Right lobe of liver (tissue), 6 donors: Measurements from ENCODE around the gene ROR2. TPM values are rescaled to one million over a fixed set of nuclear protein-coding genes. Genes with fewer than 3 reads are reported as not detected.

ENCODE experiments used
- ATAC-seq, 4 donors: fragments of 200-7000 bp; cut with Tn5 transposase; one replicate each; pipeline ENCODE4 v1.9.1; 2020; ENCODE audit warnings: mild to moderate bottlenecking in 4 of 4, moderate library complexity in 4 of 4
- DNase-seq, 3 donors: peaks; one replicate each; pipeline ENCODE4 v3.0.0-alpha.2; 2020
- H3K27ac ChIP-seq, 3 donors: fragments of 200-600 bp; one replicate each; pipeline ENCODE4 v1.8.0; 2022
- H3K27me3 ChIP-seq, 2 donors: fragments of 200-600 bp; one replicate each; pipeline ENCODE4 v1.8.0; 2022
- H3K36me3 ChIP-seq, 4 donors: fragments of 200-600 bp; sonication (generic) in 1 of 4; one replicate each; pipeline versions ENCODE4 v1.5.1 to v1.8.0; 2017 to 2022; ENCODE audit warnings: control low read depth in 1 of 4
- H3K4me1 ChIP-seq, 4 donors: fragments of 200-600 bp; sonication (generic) in 1 of 4; one replicate each; pipeline versions ENCODE4 v1.5.1 to v1.8.0; 2017 to 2022; ENCODE audit warnings: control low read depth in 1 of 4
- H3K4me3 ChIP-seq, 3 donors: fragments of 200-600 bp; one replicate each; pipeline ENCODE4 v1.8.0; 2022
- H3K9me3 ChIP-seq, 4 donors: fragments of 200-600 bp; sonication (generic) in 1 of 4; one replicate each; pipeline versions ENCODE4 v1.5.1 to v1.8.0; 2017 to 2022; ENCODE audit warnings: control low read depth in 1 of 4
- POLR2A ChIP-seq: fragments of 450-650 bp; IDR thresholded peaks from one replicate; pipeline ENCODE4 v1.6.1; 2017; ENCODE audit warnings: antibody characterized with exemption, mild to moderate bottlenecking
- WGBS: methylation state at CpG from one replicate; pipeline ENCODE4 v1.1.6; 2018; ENCODE audit warnings: low coverage, low lambda C conversion rate; ENCODE audit not compliant: insufficient coverage; ENCODE audit errors: missing lambda C conversion rate; 5-methylcytosine and 5-hydroxymethylcytosine counted together
- intact Hi-C, 2 donors: fragments of 100-400 bp; cut with DNase I; formaldehyde crosslinking; loops; one replicate each; pipeline versions ENCODE4 v1.11.2 to v1.14.1; 2022
- total RNA-seq, 6 experiments: library from RNA; depleted of rRNA in 2 of 6; stranded (reverse); fragments of >200 nt in 2 of 6; fragmentation: NEBNext Ultra II Directional in 3 of 6; extraction: Animal tissue kit (Norgen Biotek cat#: 25700) in 3 of 6; gene quantifications; one replicate each; pipeline versions ENCODE4 v1.1.0 to v1.2.4, GENCODE V29; 2016 to 2023
- TF ChIP-seq, protein P1 (sequence below), 4 donors: fragments of 200-600 bp in 3 of 4; fragments of 450-650 bp in 1 of 4; IDR thresholded peaks; one replicate each; pipeline versions ENCODE4 v1.5.1 to v1.8.0; 2016 to 2022; ENCODE audit warnings: antibody characterized with exemption in 4 of 4, mild to moderate bottlenecking in 2 of 4
- donor health status: DM: no; HTN: yes; CAD: no.
- donor health status: DM: no; HTN: no; CAD: no.
- donor health status: DM: no; HTN: no; CAD: no.
- donor health status: DM: no; HTN: yes; CAD: no.
- donor health status: DM: no; HTN: yes; CAD: no.

The ROR2 gene
- total RNA-seq, 6 experiments from 2014 or later, result 0.12 to 1.2 (median 0.49) TPM; not detected in 1

DNA sequence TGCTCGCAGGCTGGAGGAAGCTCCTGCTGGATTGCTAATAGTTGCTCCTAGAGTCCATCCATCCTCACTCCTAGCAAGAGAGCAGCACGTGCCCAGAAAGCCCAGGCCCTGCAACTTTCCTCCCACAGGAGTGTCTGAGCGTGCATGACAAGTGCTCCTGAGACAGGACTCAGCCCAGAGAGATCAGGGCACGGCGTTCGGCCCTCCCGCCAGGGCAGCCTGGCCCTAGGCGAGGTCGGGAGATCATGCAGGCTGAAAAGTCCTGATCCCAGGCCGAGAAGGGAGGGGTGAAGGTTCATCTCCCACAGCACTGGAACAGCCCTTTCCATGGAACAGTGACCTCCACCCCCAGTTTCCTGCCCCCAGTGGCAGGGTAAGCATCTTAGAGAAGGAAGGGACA lies 94.8 kb downstream of the ROR2 start:
- H3K4me3 ChIP-seq, result no peak overlapping the region
- ATAC-seq (no peak), DNase-seq (no peak)
- WGBS, result 83% methylated on average over 1 of the region's 10 CpGs
- H3K27ac ChIP-seq, result no peak overlapping the region
- no peaks in the 10 kb centered on the region for H3K9me3 ChIP-seq
- no peaks in the 10 kb centered on the region for H3K4me1 ChIP-seq
- TF ChIP-seq POLR2A, result no peak
- TF ChIP-seq, protein P1, sequence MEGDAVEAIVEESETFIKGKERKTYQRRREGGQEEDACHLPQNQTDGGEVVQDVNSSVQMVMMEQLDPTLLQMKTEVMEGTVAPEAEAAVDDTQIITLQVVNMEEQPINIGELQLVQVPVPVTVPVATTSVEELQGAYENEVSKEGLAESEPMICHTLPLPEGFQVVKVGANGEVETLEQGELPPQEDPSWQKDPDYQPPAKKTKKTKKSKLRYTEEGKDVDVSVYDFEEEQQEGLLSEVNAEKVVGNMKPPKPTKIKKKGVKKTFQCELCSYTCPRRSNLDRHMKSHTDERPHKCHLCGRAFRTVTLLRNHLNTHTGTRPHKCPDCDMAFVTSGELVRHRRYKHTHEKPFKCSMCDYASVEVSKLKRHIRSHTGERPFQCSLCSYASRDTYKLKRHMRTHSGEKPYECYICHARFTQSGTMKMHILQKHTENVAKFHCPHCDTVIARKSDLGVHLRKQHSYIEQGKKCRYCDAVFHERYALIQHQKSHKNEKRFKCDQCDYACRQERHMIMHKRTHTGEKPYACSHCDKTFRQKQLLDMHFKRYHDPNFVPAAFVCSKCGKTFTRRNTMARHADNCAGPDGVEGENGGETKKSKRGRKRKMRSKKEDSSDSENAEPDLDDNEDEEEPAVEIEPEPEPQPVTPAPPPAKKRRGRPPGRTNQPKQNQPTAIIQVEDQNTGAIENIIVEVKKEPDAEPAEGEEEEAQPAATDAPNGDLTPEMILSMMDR (IDR thresholded peaks at IDR 0.05), result no peak
- intact Hi-C loops, result no loop called here
- no peaks in the 10 kb centered on the region for H3K27me3 ChIP-seq
- H3K36me3 ChIP-seq, result no peaks in the 10 kb centered on the region

DNA sequence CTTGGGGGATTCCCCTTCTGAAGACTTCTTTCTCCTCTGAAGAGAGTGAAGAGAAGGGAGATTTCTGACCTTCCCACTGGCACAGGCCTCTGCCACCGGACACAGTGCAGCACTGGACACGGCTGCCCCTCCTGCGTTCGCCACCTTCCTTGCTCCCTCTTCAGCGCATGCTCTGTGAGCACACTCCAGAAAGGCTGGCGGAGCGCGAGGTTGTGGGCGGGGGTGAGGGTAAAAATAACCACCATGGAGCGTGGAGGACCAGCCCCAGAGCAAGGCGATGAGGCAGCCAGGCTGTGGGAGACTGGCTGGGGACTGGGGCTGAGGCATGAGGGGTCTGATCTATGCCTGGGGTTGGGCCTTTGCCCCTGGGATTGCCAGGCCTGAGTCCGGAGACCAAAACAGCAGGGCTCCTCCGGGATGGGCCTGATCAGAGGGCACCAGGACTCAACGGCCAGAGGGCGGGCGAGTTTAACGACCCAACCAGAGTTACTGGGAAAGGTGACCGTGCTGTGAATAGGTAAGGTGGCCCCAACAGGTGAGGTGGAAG lies 97.2 kb downstream of the ROR2 start:
- Histone ChIP-seq H3K27me3 (no peaks in the 10 kb centered on the region), H3K27ac (no peak overlapping the region), H3K9me3 (no peaks in the 10 kb centered on the region), H3K4me1 (no peaks in the 10 kb centered on the region), H3K4me3 (no peak overlapping the region), H3K36me3 (no peaks in the 10 kb centered on the region)
- DNase-seq (no peak), ATAC-seq (peak in 1 of 4 donors; percentile 15)
- 74% methylated on average over 8 of the region's 18 CpGs for WGBS
- TF ChIP-seq, protein P1 (IDR thresholded peaks at IDR 0.05), result no peak
- no peak for TF ChIP-seq POLR2A
- intact Hi-C loops, result no loop called here

DNA sequence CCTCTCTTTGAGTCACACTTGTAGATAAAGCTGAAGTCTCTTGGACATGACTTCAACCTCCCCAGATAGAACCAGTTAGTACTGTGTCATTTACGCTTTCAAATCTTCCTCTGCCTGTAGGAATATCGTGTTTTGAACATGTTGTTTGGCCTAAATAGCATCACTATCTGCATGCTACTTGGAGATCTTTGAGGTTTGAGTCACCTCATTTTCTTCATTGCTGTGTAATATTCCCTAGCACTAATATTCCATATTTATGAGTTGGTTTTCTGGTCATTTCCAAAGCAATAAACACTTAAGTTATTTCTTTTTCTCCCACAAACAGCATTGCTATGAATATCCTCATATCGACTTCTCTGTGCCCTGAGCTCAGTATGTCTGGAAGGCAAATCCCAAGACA lies 100.3 kb downstream of the ROR2 start:
- TF ChIP-seq, protein P1 (IDR thresholded peaks at IDR 0.05), result no peak
- no peak for TF ChIP-seq POLR2A
- H3K36me3 ChIP-seq, result no peaks in the 10 kb centered on the region

DNA sequence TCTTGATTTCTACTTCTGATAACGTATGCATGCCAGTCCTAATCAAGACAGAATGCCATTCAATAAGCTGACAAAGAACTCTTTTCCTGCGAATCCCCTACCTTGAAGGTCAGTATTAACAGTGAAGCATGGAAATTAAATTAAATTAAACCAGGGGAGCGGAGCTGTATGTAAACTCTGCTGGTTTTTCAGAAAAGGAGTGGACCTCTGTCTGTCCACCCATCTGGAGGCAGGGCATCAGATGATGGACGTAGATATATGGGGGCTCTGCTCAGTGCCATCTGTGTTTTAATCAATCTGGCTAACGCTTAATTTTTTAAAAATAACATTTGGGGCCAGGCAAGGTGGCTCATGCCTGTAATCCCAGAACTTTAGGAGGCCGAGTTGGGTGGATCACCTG lies 101.9 kb downstream of the ROR2 start:
- no peak for DNase-seq
- Histone ChIP-seq H3K4me3 (no peak overlapping the region), H3K9me3 (no peaks in the 10 kb centered on the region), H3K27ac (no peak overlapping the region), H3K27me3 (no peaks in the 10 kb centered on the region), H3K36me3 (no peaks in the 10 kb centered on the region), H3K4me1 (no peaks in the 10 kb centered on the region)
- ATAC-seq, result no peak
- WGBS, result 62% methylated on average over 5 of the region's 6 CpGs
- intact Hi-C loops, result no loop called here
- TF ChIP-seq POLR2A, result no peak
- TF ChIP-seq, protein P1 (IDR thresholded peaks at IDR 0.05), result no peak

More for the DNA sequence above, 100.3 kb downstream of the ROR2 start:
- 68% methylated on average over 3 of the region's 3 CpGs for WGBS
- H3K4me3 ChIP-seq, result no peak overlapping the region
- DNase-seq (no peak), ATAC-seq (no peak)
- no peak overlapping the region for H3K27ac ChIP-seq
- H3K27me3 ChIP-seq, result no peaks in the 10 kb centered on the region
- H3K4me1 ChIP-seq, result no peaks in the 10 kb centered on the region
- no peaks in the 10 kb centered on the region for H3K9me3 ChIP-seq
- intact Hi-C loops, result no loop called here
